HG02759 (cell line): ENCODE data around the gene RASA3.
A peak's percentile ranks its signal among the peaks of the same experiment; 100 is the strongest.
"Not testable (repeated sequence)": the region's sequence is repeated elsewhere in the genome, so short reads cannot be mapped to it uniquely, and the experiment has no call there.

Source experiments
- ATAC-seq: cut with Tn5 transposase; IDR thresholded peaks from one replicate; pipeline ENCODE4 v1.9.1; 2021; ENCODE audit warnings: mild to moderate bottlenecking, moderate library complexity; ENCODE audit not compliant: unreplicated experiment

Gene RASA3

DNA sequence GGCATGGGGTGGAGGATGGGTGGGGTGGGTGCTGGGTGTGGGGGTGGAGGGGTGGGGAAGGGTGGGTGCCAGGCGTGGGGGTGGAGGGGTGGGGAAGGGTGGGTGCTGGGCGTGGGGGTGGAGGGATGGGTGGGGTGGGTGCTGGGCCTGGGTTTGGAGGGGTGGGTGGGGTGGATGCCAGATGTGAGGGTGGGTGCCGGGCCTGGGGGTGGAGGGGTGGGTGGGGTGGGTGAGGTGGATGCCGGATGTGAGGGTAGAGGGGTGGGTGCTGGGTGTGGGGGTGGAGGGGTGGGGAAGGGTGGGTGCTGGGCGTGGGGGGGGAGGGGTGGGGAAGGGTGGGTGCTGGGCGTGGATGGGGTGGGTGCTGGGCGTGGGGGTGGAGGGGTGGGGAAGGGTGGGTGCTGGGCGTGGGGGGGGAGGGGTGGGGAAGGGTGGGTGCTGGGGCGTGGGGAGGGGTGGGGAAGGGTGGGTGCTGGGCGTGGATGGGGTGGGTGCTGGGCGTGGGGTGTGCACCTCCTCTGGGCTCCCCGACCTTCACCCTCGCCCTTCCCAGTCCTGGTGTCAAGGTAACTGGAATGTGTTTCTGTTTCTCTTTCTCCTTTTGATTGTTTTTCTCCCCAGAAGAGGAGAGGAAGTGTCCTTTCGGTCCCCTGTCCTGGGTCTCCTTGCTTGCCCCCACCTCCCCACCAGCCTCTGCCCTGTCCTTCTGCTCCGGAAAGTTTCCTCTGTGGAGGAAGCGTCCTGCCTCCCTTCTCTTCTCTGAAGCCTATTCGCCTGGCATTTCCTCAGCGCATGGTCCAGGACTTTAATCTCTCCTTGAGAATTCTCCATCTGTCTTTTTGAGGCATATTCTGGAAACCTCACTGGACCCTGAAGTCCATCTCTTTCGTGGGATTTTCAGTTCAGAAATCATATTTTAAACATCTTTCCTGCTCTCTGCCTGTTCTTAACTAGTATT, 23.8 kb upstream of the RASA3 start:
- ATAC-seq = no peak

DNA sequence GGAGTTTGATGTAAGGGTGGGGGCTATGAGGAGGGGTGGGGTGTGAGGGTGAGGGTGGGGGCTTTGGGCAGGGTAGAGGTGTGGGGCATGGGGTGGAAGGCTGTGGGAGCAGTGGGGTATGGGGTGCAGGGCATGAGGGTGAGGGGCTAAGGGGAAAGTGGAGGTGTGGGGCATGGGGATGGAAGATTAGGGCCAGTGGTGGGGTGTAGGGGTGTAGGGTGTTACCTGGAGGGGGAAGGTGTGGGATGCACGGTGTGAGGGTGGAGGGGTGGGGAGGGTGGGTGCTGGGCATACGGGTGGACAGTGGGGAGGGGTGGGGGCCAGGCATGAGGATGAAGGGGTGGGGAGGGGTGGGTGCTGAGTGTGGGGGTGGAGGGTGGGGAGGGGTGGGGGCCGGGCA, 22.9 kb upstream of the RASA3 start:
- no peak for ATAC-seq

DNA sequence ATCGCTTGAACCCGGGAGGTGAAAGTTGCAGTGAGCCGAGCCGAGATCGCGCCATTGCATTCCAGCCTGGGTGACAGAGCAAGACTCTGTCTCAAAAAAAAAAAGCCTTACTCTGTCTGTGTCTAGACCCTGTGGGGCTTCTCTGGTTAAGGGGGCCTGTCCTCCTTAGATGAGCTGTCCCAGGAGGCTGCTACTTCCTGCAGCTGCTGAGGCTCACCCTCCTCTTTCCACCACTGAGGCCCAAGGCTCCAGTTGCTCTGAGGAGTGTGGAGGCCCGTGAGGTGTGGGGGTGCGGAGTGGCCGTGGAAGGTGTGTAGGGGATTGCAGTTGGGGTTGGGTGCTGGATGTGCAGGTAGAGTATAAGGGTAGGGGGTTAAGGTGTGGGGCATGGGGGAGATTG, 22.1 kb upstream of the RASA3 start:
- no peak for ATAC-seq

DNA sequence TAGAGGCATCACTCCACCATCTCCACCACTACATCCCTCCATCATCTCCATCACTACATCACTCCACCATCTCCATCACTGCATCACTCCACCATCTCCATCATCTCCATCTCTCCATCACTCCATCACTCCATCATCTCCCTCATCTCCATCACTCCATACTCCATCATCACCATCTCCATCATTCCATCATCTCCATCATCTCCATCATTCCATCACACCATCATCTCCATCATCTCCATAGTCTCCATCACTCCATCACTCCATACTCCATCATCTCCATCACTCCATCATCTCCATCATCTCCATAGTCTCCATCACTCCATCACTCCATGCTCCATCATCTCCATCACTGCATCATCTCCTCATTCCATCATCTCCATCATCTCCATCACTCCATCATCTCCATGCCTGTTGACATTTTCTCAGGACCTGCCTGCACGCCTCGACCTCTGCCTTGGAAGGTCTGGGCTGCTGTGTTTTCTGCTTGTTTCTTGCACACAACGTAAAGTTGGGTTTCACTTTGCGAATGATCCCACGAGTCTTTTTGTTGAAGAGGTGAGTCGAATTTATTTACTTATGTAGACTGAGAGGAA, 21.2 kb upstream of the RASA3 start:
- no peak for ATAC-seq

DNA sequence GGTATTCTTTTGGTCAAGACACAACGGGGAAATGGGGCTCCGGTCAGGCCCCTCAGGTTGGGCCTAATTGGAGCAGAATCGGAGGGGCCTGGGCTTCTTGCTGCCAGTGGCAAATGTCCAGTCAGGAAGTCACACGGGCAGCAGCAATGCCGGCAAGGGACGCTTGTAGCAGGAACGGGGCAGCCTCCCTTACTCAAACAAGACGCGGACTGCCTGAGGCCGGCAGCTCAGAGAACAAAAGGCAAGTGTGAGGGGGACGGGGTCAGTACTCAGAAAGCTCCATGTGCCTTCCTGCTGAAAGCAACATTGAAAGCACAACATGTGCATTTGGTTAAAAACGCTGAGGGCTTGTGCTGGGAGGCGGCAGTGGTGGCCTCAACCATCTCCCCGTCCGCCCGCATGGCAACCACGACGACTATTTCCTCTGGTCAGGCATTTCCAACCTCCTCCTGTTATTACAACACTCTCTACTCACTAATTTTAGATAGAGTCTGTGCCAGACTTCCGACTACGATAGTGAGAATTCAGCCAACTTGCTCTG, 20.5 kb upstream of the RASA3 start:
- ATAC-seq = no peak

DNA sequence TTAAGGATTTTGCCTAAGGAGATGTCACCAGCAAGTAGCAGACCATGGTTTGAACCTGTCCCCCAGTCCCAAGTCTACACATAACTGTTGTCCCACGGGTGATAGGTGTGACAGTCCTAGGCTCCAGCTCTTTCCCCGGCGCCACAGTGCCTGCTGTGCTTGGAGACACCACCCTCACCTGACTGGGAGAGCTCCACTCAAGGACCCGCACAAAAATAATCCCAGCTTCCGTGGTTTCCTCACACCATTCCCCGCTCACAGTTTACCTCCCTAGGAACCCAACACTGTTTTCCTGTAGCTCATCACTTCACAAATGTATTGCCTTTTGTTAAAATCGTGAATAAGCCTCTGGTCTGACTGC, 19.8 kb upstream of the RASA3 start:
- no peak for ATAC-seq

DNA sequence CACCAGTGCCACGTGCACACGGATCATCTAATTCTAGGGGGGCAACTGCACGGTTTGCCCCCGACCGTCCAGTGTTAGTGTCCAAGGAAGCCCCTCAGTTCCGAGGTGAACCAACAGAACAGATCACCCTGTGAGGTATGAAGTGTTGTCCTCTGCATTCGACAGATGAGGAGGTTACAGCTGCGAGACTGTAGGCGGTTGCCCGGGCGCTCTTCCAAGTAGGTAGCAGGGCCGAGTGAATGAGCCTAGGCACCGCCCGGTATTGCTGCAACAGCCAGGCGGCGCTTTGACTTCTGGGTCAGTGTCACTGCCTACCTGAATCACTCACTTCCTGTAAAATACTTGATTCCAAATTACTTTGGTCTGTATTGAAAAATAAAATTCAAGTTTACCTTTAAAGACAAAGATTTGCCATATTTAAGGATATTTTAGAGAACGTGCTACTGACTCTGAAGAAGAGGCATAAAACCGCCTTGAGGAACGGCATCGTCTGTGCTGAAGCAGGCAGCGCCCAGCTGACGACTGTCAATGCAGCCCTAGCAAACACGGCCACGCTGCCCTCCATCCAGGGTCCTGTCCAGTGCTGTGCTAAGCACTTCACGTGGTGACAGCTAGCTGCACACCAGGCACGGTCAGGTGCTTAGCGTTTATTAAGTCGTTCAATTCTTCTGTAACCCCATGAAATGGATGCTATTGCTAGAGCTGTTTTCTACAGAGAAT, 19.3 kb upstream of the RASA3 start:
- no peak for ATAC-seq

DNA sequence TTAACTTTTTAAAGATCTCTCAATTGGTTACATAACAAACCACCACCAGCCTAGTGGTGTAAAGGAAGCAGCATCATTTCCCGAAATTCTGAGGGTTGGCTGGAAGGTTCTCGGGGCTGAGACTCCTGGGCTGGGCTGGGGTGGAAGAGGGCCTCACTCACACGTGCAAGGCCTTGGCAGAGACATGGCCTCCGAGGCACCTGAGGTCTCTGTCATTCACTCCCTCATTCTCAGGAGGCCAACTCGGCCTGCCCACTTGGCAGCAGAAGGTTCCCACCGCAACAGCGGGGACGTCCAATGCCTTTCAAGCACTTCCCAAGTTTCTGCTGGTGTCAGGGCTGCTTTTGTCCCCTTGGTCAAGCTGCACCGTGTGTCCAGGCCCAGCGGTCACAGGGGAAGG, 18.6 kb upstream of the RASA3 start:
- ATAC-seq = no peak

DNA sequence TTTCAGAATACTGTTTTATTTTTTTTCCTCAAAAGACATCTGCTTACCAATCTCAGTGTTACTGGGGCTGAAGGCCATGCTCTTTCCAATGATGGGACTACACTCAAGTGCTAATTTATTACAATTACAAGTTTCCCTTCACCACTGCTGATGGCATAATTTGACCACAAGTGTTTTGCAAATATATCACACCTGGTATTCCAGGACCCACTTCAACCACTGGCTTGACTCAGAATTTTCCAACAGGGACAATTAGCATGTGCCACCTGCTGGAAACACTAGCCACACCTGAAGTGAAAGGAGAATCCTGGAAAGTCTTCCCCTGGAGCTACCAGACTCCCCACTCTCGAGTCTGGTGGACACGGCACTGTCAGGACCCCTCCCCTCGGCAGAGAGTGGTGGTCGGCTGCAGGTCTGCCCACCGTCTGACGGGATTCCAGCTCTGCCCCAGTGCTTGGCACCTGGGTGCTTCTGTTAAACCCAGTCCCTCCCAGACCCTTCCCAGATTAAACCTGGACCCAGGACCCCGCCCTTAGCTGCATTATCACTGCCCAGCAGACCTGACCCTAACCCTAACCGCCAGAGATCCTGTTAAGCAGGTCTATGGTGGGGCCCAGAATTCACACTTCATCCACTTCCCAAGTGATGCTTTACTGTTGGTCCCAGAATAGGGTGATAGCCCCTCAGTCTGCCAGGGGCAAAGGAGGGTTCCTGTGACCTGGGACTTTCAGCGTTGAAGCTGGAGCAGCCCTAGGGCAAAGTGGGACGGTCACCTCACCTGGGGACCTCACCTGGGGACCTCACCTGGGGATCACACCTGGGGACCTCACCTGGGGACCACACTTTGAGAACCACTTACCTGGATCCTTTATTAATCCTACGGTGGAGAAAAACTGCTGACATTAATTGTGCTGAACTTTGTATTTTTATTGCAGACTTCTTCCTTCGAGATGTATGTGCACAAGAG, 17.6 kb upstream of the RASA3 start:
- ATAC-seq = no peak

DNA sequence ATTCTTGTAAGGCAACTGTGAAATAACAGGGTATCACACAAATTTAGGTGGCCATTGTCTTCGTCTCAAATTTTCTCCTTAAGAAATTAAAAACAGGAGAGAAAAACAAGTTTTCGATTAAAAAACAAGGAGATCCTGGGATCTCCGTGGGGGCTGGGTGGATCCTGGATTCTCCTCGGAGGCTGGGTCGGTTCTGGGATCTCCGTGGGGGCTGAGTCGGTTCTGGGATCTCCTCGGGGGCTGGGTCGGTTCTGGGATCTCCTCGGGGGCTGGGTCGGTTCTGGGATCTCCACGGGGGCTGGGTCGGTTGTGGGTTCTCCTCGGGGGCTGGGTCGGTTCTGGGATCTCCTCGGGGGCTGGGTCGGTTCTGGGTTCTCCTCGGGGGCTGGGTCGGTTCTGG, 16.5 kb upstream of the RASA3 start:
- ATAC-seq = not testable (repeated sequence)

DNA sequence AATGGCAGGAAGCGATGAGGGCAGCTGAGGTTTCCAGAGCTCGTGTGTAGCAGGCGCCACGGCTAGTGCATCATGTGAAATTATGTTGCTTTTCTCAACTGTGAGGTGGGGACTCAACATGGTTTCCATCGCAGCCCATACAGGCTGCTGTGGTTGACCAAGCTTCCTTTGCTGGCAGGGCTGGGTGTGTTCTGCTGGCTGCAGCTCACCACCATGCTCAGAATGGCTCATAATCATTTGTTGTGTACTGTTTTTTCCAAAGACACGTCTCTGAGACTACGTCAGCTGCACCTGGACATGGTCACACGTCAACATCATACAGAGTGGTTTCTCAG, 16.1 kb upstream of the RASA3 start:
- peak; percentile 94 for ATAC-seq

DNA sequence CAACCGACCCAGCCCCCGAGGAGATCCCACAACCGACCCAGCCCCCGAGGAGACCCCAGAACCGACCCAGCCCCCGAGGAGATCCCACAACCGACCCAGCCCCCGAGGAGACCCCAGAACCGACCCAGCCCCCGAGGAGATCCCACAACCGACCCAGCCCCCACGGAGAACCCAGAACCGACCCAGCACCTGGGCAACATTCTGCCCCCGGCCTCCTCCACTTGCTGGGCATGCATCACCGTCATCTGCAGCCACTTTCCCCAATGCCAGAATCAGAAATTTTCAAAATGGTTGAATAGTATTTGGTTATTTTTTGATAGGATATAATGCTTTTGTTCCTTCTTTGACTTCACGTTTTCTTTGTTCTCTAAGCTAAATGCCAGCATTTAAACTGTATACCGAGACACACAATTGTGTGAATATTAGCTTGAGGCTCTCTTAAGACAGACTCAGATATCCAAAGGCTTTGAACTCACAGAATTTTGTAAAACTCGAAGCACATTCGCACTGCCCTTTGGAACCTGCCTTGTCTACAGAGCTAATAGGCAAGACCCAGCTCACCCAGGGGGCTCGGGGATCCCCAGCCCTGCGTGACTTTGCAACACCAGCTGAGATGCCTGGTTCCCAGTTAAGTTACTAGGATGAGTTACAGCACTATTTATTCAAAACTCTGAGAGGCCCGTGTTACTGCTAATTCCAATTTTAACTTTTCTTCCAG, 15.5 kb upstream of the RASA3 start:
- ATAC-seq = peak; percentile 46

DNA sequence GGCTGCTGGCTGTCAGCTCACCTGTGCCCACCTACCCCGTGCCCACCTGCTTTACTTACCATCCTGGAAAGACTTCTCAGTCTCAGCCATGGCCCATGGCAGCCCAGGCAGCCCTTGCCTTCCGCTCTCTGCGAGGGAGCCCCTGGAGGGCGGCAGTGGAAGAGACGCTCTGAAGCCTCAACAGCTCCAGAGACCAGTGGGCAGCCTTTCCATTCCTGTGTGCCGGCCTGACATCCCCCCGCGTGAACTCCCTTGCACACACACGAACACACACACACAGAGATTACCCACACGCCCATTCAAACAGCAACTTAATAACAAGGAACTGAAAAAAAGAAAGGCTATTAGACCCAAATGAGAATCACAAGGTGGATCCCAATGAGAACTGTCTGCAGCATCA, 14.2 kb upstream of the RASA3 start:
- ATAC-seq = no peak

DNA sequence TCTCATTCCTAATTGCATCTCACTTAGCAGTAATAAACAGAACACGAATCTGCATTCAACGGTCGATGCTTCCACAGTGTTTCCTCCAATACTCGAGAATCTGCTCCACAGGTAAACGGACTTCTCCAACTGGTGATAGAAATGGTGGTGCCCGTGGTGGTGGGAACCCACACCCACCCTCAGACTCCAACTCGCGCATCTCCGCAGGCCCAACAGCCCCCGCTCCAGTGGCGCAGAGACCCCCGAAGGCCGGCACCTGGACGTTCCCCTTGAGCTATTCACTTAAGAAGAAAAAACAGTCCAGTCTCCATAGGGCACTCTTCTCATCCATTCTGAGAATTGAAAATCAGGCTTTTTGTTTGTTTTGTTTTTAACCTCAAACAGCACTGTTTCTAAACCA, 13.8 kb upstream of the RASA3 start:
- no peak for ATAC-seq

DNA sequence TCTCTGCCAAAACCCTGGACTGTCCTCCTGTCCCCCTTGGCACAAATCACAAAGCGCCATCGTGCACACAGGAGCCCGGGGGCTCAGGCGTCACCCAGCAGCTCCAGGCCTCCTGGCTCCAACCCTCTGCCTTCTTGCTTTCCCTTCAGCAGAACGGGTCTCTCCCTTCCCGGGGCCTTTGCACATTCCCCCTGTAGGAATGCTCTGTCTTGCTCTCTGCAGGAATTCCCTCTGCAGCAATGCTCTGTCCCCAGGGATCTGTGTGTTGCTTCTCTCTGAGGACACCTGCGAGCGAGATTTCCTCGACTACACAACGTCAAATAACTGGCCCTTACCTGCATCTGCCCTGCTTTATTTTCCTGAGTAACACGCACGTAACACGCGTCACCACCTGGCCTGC, 13.3 kb upstream of the RASA3 start:
- no peak for ATAC-seq

DNA sequence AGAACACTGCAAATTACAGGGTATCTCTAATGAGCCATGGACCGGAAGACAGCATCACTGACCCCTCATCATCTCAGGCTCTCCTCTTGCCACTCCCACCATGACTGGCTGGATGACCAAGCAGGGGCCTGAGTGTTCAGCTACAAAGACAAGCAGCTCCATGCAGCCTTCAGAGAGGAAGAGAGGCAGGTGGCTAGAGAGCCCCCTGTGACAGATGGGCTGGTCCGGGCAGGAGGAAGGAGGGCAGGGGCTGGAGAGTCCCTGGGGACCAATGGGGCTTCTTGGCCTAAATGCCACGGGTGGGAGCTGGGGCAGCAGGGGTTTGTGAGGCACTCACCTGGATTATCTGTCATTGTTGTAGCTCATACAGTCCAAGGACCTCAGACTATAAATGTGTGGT, 12.8 kb upstream of the RASA3 start:
- no peak for ATAC-seq

DNA sequence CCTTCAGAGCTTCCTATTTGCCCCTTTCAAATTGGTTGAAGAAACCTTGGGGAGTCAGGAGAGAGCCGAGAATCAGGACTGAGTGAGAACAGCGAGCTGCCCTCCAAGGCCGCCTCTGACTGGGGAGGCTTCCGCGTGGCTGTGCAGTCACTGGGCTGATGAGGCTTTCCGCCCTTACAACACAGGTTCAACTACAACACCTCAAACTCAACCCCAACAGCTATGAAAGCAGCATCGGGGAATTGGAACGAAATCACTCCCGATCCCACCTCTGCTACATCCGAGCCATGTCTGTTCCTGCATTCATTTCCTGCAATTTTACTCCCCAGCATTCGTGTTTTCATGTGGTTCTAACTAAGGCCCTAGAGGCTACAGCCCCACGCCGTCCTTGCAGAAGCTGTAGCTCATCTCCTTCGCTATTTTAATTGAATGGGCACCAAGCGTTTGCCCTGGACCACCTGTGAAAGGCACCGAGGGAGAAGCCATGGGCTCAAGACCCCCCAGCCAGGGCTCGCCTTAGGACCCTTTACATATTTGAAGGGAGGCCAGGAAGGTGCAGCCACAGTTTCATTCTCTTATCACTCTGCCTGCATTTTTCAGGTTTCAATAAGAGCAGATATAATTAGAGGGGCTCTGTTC, 12.3 kb upstream of the RASA3 start:
- ATAC-seq = no peak

DNA sequence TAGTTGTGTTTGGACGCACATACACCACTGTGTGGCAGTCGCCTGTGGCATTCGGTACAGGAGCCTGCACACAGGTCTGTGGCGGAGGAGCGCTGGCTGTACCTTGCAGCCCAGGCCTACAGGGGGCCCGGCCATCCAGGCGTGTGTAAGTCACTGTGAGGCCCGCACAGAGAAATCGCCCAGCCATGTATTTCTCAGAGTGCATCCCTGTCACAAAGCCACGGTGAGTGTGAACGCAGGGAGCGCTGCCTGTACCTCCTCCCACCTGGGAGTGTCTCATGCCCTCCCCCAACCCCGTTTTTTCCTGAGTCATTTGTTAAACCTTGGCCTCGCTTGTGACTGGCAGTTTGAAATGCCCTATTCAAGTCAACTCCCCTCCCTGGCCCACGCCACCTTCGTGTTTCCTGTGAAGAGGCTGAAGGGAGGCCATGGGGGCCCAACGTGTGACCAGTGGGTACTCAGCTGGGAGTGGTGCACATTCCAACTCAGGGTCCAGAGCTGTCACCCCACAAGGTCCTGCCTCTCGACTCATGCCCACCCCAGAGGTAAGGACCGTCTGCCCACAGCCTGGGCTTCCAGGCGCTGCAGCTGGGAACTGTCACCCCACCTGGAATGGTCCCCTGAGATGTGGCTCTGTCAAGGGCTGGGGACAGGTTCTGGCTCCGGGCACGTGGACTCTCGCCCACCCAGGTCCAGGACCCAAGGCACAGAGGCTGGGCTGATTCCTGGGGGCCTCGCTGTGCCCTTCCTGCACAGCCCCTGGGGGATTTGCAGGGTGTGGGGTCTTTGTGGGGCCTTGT, 11.6 kb upstream of the RASA3 start:
- no peak for ATAC-seq
